SK-N-MC (cell line): Measurements from ENCODE around the gene ARHGAP24.
"Not testable (repeated sequence)": the region's sequence is repeated elsewhere in the genome, so short reads cannot be mapped to it uniquely, and the experiment has no call there.

Experiments used
- DNase-seq: peaks from one replicate; pipeline ENCODE4 v3.0.0-alpha.2; 2011; ENCODE audit warnings: low read depth, low spot score
- H3K27ac ChIP-seq: fragments of 200-600 bp; sonication (generic); 2 replicates; pipeline ENCODE4 v1.5.1; 2016; ENCODE audit warnings: mixed run types
- H3K36me3 ChIP-seq: fragments of 200-600 bp; sonication (generic); 2 replicates; pipeline ENCODE4 v1.6.1; 2017; ENCODE audit warnings: antibody characterized with exemption, low read length, mixed read lengths; ENCODE audit not compliant: insufficient read depth
- H3K4me3 ChIP-seq: fragments of 200-600 bp; sonication (generic); 2 replicates; pipeline ENCODE4 v1.5.1; 2016
- H3K9ac ChIP-seq: fragments of 200-600 bp; sonication (generic); 2 replicates; pipeline ENCODE4 v1.8.0; 2017; ENCODE audit warnings: mixed run types, mixed read lengths; ENCODE audit not compliant: insufficient read length
- H3K9me3 ChIP-seq: fragments of 200-600 bp; sonication (generic); 2 replicates; pipeline ENCODE4 v1.6.1; 2017; ENCODE audit warnings: low read depth, mild to moderate bottlenecking, antibody characterized with exemption, low read length, moderate library complexity, mixed read lengths
- EZH2 ChIP-seq: fragments of 200-600 bp; sonication (generic); IDR thresholded peaks from one replicate; pipeline ENCODE4 v1.6.1; 2017; ENCODE audit warnings: antibody characterized with exemption
- FOXP2 ChIP-seq: optimal IDR thresholded peaks from 2 replicates; pipeline ENCODE3; 2011; ENCODE audit warnings: mild to moderate bottlenecking, moderate library complexity; ENCODE audit not compliant: insufficient read depth; ENCODE audit errors: extremely low read length, control extremely low read depth
- POLR2AphosphoS5 ChIP-seq: IDR thresholded peaks from 2 replicates; pipeline ENCODE4 v1.6.1; 2012; ENCODE audit warnings: mild to moderate bottlenecking, low read depth, low read length, borderline replicate concordance

The ARHGAP24 gene

DNA sequence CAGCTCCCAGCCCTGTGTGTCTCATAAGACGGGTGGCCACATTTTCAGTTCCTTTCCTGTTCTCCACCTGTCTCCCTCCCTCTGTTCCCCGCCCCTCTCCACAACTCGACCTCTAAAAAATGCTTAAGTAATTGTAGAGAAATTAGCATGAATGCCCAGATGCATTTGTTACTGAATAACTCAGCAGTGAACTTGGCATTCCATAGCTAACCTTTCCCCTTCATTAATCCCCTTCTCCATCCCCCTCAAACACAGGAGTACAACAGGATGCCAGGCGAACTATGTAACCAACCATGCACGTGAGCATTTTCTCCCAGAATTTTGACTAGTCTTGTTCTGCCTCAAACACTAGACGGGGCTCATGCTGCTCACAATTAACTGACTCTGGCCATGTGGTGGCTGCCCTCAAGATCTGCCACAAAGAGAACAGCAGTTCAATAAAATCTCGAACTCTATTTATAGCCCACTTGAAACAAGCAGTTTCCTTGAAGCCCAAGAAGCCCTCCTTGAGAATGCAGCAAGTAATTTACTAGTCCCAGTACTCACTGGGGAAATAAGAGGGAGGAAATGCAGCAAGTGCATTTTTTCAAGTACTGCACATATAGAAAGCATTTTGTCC is 351.2 kb downstream of the ARHGAP24 start:
- Histone ChIP-seq H3K27ac (0 out of 2 replicates have a peak overlapping the region, but pooled peaks have one; percentile 8), H3K9ac (no peak overlapping the region), H3K36me3 (no peaks in the 10 kb centered on the region), H3K9me3 (no peaks in the 10 kb centered on the region), H3K4me3 (peak overlapping the region; percentile 32)
- TF ChIP-seq FOXP2: no peak
- TF ChIP-seq POLR2AphosphoS5: peak; percentile 34; the same call in 1 of the 2 replicates
- no peak for DNase-seq

- TF ChIP-seq EZH2: no peak
- no peak for TF ChIP-seq FOXP2
- TF ChIP-seq POLR2AphosphoS5: no peak
- DNase-seq: no peak
- Histone ChIP-seq H3K4me3 (no peak overlapping the region), H3K27ac (no peak overlapping the region), H3K9me3 (no peaks in the 10 kb centered on the region), H3K9ac (no peak overlapping the region), H3K36me3 (no peaks in the 10 kb centered on the region)
Measured at GRCh38 chr4:85828027-85828890, 353.3 kb downstream of the ARHGAP24 start.

GRCh38 chr4:85829276-85830051 is 354.5 kb downstream of the ARHGAP24 start:
- DNase-seq: no peak
- no peak for TF ChIP-seq FOXP2
- no peak for TF ChIP-seq POLR2AphosphoS5
- TF ChIP-seq EZH2: no peak
- no peak overlapping the region for H3K9ac ChIP-seq
- H3K9me3 ChIP-seq: no peaks in the 10 kb centered on the region
- H3K27ac ChIP-seq: no peak overlapping the region
- H3K4me3 ChIP-seq: no peak overlapping the region
- no peaks in the 10 kb centered on the region for H3K36me3 ChIP-seq

DNA sequence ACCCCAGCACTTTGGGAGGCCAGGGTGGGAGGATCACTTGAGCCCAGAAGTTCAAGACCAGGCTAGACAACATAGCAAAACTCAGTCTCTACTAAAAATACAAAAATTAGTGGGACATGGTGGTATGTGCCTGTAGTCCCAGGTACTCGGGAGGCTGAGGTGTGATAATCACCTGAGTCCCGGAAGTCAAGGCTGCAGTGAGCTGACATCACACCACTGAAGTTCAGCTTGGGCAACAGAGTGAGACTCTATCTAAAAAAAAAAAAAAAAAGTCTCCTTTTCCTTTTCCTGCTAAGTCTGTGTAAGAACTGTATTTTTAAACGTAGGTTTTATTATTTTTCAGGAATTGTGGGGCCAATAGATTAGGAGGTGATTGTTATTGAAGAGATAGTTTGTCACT is 356.7 kb downstream of the ARHGAP24 start:
- Histone ChIP-seq H3K4me3 (no peak overlapping the region), H3K36me3 (no peaks in the 10 kb centered on the region), H3K27ac (no peak overlapping the region), H3K9me3 (no peaks in the 10 kb centered on the region), H3K9ac (no peak overlapping the region)
- no peak for TF ChIP-seq POLR2AphosphoS5
- no peak for TF ChIP-seq EZH2
- TF ChIP-seq FOXP2: no peak
- no peak for DNase-seq

DNA sequence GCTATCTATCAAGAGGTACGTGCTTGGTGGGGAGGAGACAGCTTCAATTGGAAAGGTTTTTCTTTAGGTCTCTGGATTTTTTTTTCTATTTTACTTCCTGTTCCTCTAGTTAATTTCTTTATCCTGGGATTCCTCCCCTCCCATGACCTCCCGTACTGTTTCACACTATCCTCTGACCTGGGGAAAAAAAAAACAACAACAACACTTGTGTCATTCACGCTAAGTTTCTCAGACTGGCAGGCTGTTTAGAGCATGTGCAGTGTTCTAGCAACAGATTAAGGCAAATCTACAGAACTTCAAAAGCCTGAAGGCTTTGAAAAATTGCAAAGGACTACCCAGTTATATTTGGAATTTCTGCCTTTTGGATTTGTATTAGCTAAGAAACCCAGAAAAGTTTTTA is 358.4 kb downstream of the ARHGAP24 start:
- DNase-seq: no peak
- Histone ChIP-seq H3K9me3 (no peaks in the 10 kb centered on the region), H3K4me3 (no peak overlapping the region), H3K36me3 (no peaks in the 10 kb centered on the region), H3K9ac (no peak overlapping the region), H3K27ac (no peak overlapping the region)
- TF ChIP-seq FOXP2: no peak
- no peak for TF ChIP-seq EZH2
- no peak for TF ChIP-seq POLR2AphosphoS5

DNA sequence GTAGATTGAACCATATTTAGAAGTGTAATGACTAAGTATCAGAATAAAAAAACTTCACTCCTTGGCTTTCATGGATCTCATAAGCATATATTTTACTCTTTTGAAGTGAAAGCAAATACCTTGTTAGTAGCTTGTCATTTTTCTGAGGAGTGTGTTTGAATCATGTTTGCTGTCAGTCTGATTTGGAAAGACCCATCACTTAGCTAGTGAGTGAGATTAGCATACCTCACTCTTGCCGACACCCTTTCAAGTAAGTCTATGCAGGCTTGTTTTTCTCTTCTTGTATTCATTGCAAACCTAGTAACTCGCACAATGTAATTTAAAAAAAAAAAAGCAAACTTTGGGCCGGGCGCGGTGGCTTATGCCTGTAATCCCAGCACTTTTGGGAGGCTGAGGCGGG is 360.0 kb downstream of the ARHGAP24 start:
- DNase-seq: no peak
- no peaks in the 10 kb centered on the region for H3K36me3 ChIP-seq
- TF ChIP-seq FOXP2 (no peak), POLR2AphosphoS5 (no peak), EZH2 (no peak)
- no peak overlapping the region for H3K4me3 ChIP-seq
- H3K27ac ChIP-seq: no peak overlapping the region
- no peaks in the 10 kb centered on the region for H3K9me3 ChIP-seq
- no peak overlapping the region for H3K9ac ChIP-seq

DNA sequence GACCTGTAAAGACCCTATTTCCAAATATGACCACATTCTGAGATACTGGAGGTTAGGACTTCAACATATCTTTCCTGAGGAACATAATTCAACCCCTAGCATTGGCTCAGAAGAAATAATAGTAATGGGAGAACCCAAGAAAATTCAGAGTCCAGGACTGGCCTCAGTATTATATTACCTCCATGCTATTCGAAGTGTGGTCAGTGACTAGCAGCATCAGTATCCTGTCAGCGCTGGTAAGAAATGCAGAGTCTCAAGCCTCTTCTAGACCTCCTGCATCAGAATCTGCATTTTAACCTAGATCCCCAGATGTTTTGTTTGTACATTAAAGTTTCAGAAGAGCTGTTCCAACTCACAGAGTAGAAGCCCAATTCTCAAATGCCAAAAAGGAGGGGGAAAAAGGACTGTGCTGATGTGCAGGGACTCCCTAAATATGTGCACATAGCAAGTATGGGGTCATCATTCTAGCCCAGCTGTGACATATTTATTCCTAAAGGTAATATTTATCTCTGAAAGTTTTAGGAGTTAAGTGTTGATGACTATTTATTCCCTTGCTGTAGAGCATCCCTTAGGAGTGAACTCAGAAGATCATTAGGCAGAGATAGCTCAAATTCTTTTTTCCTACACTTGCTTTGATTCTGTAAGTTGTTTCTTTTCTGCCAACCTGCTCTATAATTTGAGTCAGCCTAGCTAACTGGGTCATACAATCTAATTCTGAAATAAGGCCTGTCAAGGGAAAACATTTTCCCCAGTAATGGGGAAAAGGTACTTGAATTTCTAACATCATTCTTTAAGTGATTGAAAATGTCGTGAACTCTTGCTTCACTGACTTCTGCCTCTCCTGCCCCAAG is 361.9 kb downstream of the ARHGAP24 start:
- H3K9ac ChIP-seq: no peak overlapping the region
- no peaks in the 10 kb centered on the region for H3K9me3 ChIP-seq
- TF ChIP-seq POLR2AphosphoS5: no peak
- no peak for TF ChIP-seq EZH2
- TF ChIP-seq FOXP2: no peak
- no peak for DNase-seq
- no peak overlapping the region for H3K27ac ChIP-seq
- H3K4me3 ChIP-seq: no peak overlapping the region
- H3K36me3 ChIP-seq: no peaks in the 10 kb centered on the region

DNA sequence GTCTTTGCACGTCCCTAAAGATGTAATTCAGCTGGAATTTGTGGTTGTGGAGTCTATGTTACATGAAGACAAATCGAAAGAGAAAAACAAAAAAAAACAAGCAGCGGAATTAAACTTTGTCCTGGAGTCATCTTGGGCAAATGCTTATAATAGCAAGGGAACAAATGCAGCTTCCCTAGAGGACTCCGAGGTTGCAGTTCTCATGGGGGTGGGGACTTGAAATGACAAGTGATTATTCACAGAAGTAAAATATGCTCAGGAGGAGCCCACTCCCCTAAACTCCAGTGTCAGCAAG is 362.4 kb downstream of the ARHGAP24 start:
- H3K4me3 ChIP-seq: no peak overlapping the region
- TF ChIP-seq POLR2AphosphoS5 (no peak), FOXP2 (no peak), EZH2 (no peak)
- no peaks in the 10 kb centered on the region for H3K36me3 ChIP-seq
- DNase-seq: no peak
- no peaks in the 10 kb centered on the region for H3K9me3 ChIP-seq
- H3K27ac ChIP-seq: no peak overlapping the region
- H3K9ac ChIP-seq: no peak overlapping the region

- H3K9me3 ChIP-seq, DNase-seq, H3K4me3 ChIP-seq, H3K27ac ChIP-seq, H3K36me3 ChIP-seq, H3K9ac ChIP-seq: not testable (repeated sequence)
Measured at GRCh38 chr4:85839981-85840451, 365.1 kb downstream of the ARHGAP24 start.
